Smooth muscle cell of the umbilical artery (primary cell): ENCODE results near the gene ERCC2. TPM values are rescaled to one million over a fixed set of nuclear protein-coding genes. Genes with fewer than 3 reads are reported as not detected.

Source experiments
- total RNA-seq: library from RNA; depleted of rRNA; stranded (reverse); fragments of >200 nt; gene quantifications from 2 replicates; pipeline ENCODE4 v1.2.3, GENCODE V29; 2014

The ERCC2 gene
- 18.4 and 36.2 TPM in 2 replicates for total RNA-seq

DNA sequence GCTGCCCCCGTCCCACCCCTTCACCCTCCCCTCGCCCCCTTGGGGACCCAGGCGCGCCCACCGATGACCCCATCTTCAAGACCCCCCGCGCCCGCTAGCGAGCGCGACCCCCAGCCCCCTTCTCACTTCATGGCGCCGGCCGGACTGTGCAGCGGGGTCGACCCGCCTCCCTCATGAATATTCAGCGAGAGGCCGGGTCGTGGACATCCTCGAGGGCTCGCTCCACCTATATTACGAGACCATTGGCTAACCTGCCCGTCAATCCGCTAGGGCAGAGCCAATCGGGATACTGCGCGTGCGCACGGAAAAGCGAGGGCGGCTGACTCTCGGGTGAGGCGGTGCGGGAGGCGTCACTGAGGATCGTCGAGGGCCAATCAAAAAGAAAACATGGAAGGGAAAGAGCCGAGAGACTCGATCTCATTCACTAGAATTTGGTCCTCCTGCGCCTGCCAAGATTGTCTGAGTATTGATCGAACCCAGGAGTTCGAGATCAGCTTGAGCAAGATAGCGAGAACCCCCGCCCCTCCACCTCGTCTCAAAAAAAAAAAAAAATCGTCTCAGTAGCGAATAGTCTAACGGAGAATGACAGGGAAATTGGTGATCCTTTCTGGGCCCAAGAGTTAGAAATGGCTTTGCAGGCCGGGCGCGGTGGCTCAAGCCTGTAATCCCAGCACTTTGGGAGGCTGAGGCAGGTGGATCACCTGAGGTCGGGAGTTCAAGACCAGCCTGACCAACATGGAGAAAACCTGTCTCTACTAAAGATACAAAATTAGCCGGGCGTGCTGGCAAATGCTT lies at the start of gene ERCC2:
Gene ERCC2, minus strand, starts transcription at position 164 of the 795 bp plus-strand sequence. Its CDS starts 33 bp downstream, at position 131.

DNA sequence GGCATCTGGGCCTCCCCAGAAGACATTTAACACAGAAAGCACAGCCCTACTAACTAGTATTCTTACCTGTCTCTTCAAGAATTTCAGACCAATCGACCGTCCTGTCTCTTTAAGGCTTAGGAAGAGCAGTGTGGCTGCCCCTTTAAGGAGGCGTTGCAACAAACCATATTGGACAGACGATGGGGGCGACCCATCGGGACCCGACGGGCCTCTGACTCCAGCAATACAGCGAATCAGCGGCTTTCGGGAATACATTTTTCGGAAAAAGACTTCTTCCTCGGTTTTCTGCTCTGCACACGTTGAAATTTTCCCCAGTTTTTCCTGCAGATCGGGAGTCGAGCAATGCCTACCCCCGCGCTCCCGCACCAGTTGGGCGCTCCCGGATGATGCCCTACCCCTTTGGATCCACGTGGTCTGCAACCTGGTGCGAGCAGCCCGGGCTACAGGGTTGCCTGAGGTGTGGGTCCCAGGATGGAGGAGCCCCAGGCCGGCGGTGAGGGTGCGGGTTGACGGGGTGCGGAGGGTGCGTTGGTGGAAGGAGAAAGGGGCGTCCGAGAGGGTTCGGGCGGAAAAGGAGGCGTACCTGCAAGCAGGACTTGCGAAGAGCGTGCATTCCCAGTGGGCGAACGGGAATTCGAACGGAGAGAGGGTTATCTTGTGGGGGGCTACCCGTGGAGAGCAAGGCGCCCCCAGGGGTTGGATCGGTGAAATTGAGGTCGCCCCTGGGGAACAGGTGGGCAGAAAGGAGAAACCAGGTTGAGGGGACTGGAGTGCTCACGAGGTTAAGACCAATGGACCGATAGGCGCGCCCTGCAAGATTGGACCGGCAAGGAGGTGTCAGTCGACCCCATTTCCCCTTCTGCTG lies 36.1 kb upstream of the ERCC2 start, which contains the start of gene POLR1G:
Gene POLR1G, plus strand, starts transcription at position 419 of the 865 bp plus-strand sequence. Its CDS starts 53 bp downstream, at position 472.

DNA sequence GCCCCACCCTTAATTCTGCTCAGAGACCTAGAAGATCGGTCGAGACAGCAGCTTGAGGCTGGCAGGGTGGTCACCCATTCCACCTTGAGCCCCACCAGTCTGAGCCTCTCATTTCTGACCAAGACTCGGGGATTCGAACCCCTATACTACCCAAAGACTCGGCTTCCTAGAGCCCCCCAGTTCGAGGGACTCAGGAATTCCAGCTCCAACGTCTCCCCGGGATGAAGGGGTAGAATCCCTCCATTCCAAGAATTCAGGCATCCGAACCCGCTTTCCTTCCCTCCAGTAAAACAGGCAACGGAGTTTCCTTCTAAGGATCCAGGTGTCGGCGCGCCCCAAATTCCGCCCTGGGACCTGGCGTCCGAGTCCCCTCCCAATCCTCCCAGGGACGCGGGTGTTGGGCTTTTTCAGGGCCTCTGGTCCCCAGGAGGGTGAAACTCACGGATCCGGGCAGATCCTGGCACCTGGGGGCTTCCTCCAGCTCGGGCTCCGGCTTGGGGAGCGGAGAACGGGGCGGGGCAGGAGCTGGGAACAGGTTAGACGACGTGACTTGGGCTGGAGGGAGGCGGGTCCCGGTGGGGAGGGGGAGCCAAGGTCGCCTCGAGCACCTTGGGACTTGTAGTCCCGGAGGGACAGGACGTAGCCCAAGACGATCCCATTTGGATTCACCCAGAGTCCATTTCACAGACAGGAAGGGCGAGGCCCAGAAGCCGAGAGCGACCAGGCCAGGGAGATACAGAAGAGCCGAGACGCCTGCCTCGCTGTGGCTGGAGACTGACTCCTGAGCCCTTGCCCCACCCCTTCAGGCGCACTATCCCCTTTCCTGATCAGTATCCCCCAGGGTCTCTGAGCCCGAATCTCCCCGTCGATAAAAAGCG lies 34.4 kb upstream of the ERCC2 start, which contains the start of gene PPP1R13L:
Gene PPP1R13L, minus strand, starts transcription at position 513 of the 878 bp plus-strand sequence. CDS start 6,751 bp downstream, outside the sequence.

GRCh38 chr19:45340232-45340898 lies 30.0 kb downstream of the ERCC2 start, which contains the start of gene KLC3:
TSS of gene KLC3 (plus strand) at chr19:45340750. CDS start at chr19:45345542, 4,792 bp downstream.

GRCh38 chr19:45322744-45323281 lies 47.6 kb downstream of the ERCC2 start, which contains the start of gene CKM:
TSS of gene CKM (minus strand) at chr19:45322875. CDS start at chr19:45319713, 3,162 bp downstream.

Other genes starting within 250 kb of the ERCC2 start
- under 0.01 and 0.51 TPM in 2 replicates for gene NKPD1, start 209.6 kb downstream of the ERCC2 start, total RNA-seq
- gene TRAPPC6A, start 192.3 kb downstream of the ERCC2 start, total RNA-seq: 2.8 and 5.0 TPM in 2 replicates
- 5.5 and 7.4 TPM in 2 replicates for gene BLOC1S3, start 191.8 kb downstream of the ERCC2 start, total RNA-seq
- 0.05 TPM in 1 of 2 replicates, not detected in the other for gene EXOC3L2, start 125.2 kb downstream of the ERCC2 start, total RNA-seq
- gene MARK4, start 119.3 kb downstream of the ERCC2 start, total RNA-seq: 16.3 and 19.9 TPM in 2 replicates
- gene CKM, start 47.7 kb downstream of the ERCC2 start, total RNA-seq: not detected in 2 replicates
- not detected in 2 replicates for gene KLC3, start 29.8 kb downstream of the ERCC2 start, total RNA-seq
- 6.8 and 9.8 TPM in 2 replicates for gene PPP1R13L, start 34.5 kb upstream of the ERCC2 start, total RNA-seq
- 7.4 and 19.9 TPM in 2 replicates for gene POLR1G, start 36.1 kb upstream of the ERCC2 start, total RNA-seq
- 46.6 and 67.6 TPM in 2 replicates for gene ERCC1, start 53.3 kb upstream of the ERCC2 start, total RNA-seq
- gene FOSB, start 97.4 kb upstream of the ERCC2 start, total RNA-seq: 0.59 and 0.88 TPM in 2 replicates
- 2.7 and 3.6 TPM in 2 replicates for gene RTN2, start 126.5 kb upstream of the ERCC2 start, total RNA-seq
- gene PPM1N, start 127.9 kb upstream of the ERCC2 start, total RNA-seq: 0.46 and 0.59 TPM in 2 replicates
- gene VASP, start 136.9 kb upstream of the ERCC2 start, total RNA-seq: 49.6 and 82.0 TPM in 2 replicates
- 5.0 and 12.3 TPM in 2 replicates for gene OPA3, start 214.2 kb upstream of the ERCC2 start, total RNA-seq
- not detected in 2 replicates for gene GPR4, start 231.6 kb upstream of the ERCC2 start, total RNA-seq